ENCODE data around the gene VEPH1.

The VEPH1 gene

GRCh38 chr3:157300981-157301663, 202.1 kb downstream of the VEPH1 start:
- DNase-seq (ENCODE audit: low read depth): no peak

- DNase-seq (ENCODE audit: low read depth): no peak
Measured at GRCh38 chr3:157300094-157300493, 203.1 kb downstream of the VEPH1 start.

GRCh38 chr3:157297328-157297915, 205.8 kb downstream of the VEPH1 start:
- no peak for DNase-seq (ENCODE audit: low read depth)

- no peak for DNase-seq (ENCODE audit: low read depth)
Measured at GRCh38 chr3:157294953-157295352, 208.3 kb downstream of the VEPH1 start.

- no peak for DNase-seq (ENCODE audit: low read depth)
Measured at GRCh38 chr3:157294491-157294890, 208.7 kb downstream of the VEPH1 start.

GRCh38 chr3:157290766-157291165, 212.4 kb downstream of the VEPH1 start:
- DNase-seq (ENCODE audit: low read depth): peak; percentile 84

GRCh38 chr3:157285966-157286365, 217.2 kb downstream of the VEPH1 start:
- DNase-seq (ENCODE audit: low read depth): no peak

- DNase-seq (ENCODE audit: low read depth): no peak
Measured at GRCh38 chr3:157285141-157285540, 218.1 kb downstream of the VEPH1 start.

- no peak for DNase-seq (ENCODE audit: low read depth)
Measured at GRCh38 chr3:157284688-157285087, 218.5 kb downstream of the VEPH1 start.

- peak; percentile 98 for DNase-seq (ENCODE audit: low read depth)
Measured at GRCh38 chr3:157282261-157283191, 220.7 kb downstream of the VEPH1 start.

- no peak for DNase-seq (ENCODE audit: low read depth)
Measured at GRCh38 chr3:157280786-157281185, 222.4 kb downstream of the VEPH1 start.

- DNase-seq (ENCODE audit: low read depth): no peak
Measured at GRCh38 chr3:157280354-157280753, 222.9 kb downstream of the VEPH1 start.

GRCh38 chr3:157279237-157279636, 224.0 kb downstream of the VEPH1 start:
- DNase-seq (ENCODE audit: low read depth): no peak

GRCh38 chr3:157276801-157277200, 226.4 kb downstream of the VEPH1 start:
- DNase-seq (ENCODE audit: low read depth): no peak

GRCh38 chr3:157275832-157276231, 227.4 kb downstream of the VEPH1 start:
- no peak for DNase-seq (ENCODE audit: low read depth)

GRCh38 chr3:157274644-157275137, 228.5 kb downstream of the VEPH1 start:
- no peak for DNase-seq (ENCODE audit: low read depth)

GRCh38 chr3:157271283-157271882, 231.8 kb downstream of the VEPH1 start:
- no peak for DNase-seq (ENCODE audit: low read depth)

GRCh38 chr3:157268026-157268425, 235.2 kb downstream of the VEPH1 start:
- DNase-seq (ENCODE audit: low read depth): no peak

GRCh38 chr3:157265931-157266330, 237.3 kb downstream of the VEPH1 start:
- no peak for DNase-seq (ENCODE audit: low read depth)

GRCh38 chr3:157263027-157263426, 240.2 kb downstream of the VEPH1 start:
- DNase-seq (ENCODE audit: low read depth): no peak

- DNase-seq (ENCODE audit: low read depth): no peak
Measured at GRCh38 chr3:157261000-157261399, 242.2 kb downstream of the VEPH1 start.

GRCh38 chr3:157259825-157260224, 243.4 kb downstream of the VEPH1 start:
- no peak for DNase-seq (ENCODE audit: low read depth)
